ENCODE results near the gene ALCAM.

The ALCAM gene

GRCh38 chr3:105406268-105406667, 39.6 kb downstream of the ALCAM start:
- no CpG with 5 or more reads among the region's 2 CpGs for WGBS (ENCODE audit: insufficient coverage, insufficient read length)
- Histone ChIP-seq H3K9me3 (ENCODE audit: control insufficient read depth, insufficient read depth, low read length) (no peaks in the 10 kb centered on the region), H3K4me3 (ENCODE audit: low read length) (no peak overlapping the region), H3K4me1 (ENCODE audit: control insufficient read depth, insufficient read depth, low read length) (no peaks in the 10 kb centered on the region), H3K27me3 (ENCODE audit: control insufficient read depth, insufficient read depth, low read length) (no peaks in the 10 kb centered on the region), H3K27ac (ENCODE audit: low read length) (no peak overlapping the region), H3K36me3 (ENCODE audit: control insufficient read depth, insufficient read depth, low read length) (no peaks in the 10 kb centered on the region)
- DNase-seq (ENCODE audit: low read depth, low spot score), result no peak

- Histone ChIP-seq H3K27me3 (ENCODE audit: control insufficient read depth, insufficient read depth, low read length) (no peaks in the 10 kb centered on the region), H3K36me3 (ENCODE audit: control insufficient read depth, insufficient read depth, low read length) (no peaks in the 10 kb centered on the region), H3K9me3 (ENCODE audit: control insufficient read depth, insufficient read depth, low read length) (no peaks in the 10 kb centered on the region), H3K4me3 (ENCODE audit: low read length) (no peak overlapping the region), H3K4me1 (ENCODE audit: control insufficient read depth, insufficient read depth, low read length) (no peaks in the 10 kb centered on the region), H3K27ac (ENCODE audit: low read length) (no peak overlapping the region)
- DNase-seq (ENCODE audit: low read depth, low spot score), result no peak
- WGBS (ENCODE audit: insufficient coverage, insufficient read length), result no CpG with 5 or more reads among the region's 2 CpGs
Measured at GRCh38 chr3:105409364-105409763, 42.7 kb downstream of the ALCAM start.

GRCh38 chr3:105413343-105413887, 46.7 kb downstream of the ALCAM start:
- H3K27ac ChIP-seq (ENCODE audit: low read length), result no peak overlapping the region
- no CpG with 5 or more reads among the region's 1 CpG for WGBS (ENCODE audit: insufficient coverage, insufficient read length)

GRCh38 chr3:105414841-105415240, 48.1 kb downstream of the ALCAM start:
- Histone ChIP-seq H3K27ac (ENCODE audit: low read length) (no peak overlapping the region), H3K36me3 (ENCODE audit: control insufficient read depth, insufficient read depth, low read length) (no peaks in the 10 kb centered on the region), H3K27me3 (ENCODE audit: control insufficient read depth, insufficient read depth, low read length) (no peaks in the 10 kb centered on the region), H3K4me1 (ENCODE audit: control insufficient read depth, insufficient read depth, low read length) (no peaks in the 10 kb centered on the region), H3K4me3 (ENCODE audit: low read length) (no peak overlapping the region), H3K9me3 (ENCODE audit: control insufficient read depth, insufficient read depth, low read length) (no peaks in the 10 kb centered on the region)
- DNase-seq (ENCODE audit: low read depth, low spot score), result no peak
- WGBS (ENCODE audit: insufficient coverage, insufficient read length), result no CpG with 5 or more reads among the region's 4 CpGs

More at GRCh38 chr3:105413343-105413887, 46.7 kb downstream of the ALCAM start:
- no peaks in the 10 kb centered on the region for H3K36me3 ChIP-seq (ENCODE audit: control insufficient read depth, insufficient read depth, low read length)
- H3K4me1 ChIP-seq (ENCODE audit: control insufficient read depth, insufficient read depth, low read length), result no peaks in the 10 kb centered on the region
- no peak for DNase-seq (ENCODE audit: low read depth, low spot score)
- H3K4me3 ChIP-seq (ENCODE audit: low read length), result no peak overlapping the region
- H3K9me3 ChIP-seq (ENCODE audit: control insufficient read depth, insufficient read depth, low read length), result no peaks in the 10 kb centered on the region
- H3K27me3 ChIP-seq (ENCODE audit: control insufficient read depth, insufficient read depth, low read length), result no peaks in the 10 kb centered on the region

GRCh38 chr3:105415951-105416350, 49.2 kb downstream of the ALCAM start:
- no peaks in the 10 kb centered on the region for H3K4me1 ChIP-seq (ENCODE audit: control insufficient read depth, insufficient read depth, low read length)
- H3K9me3 ChIP-seq (ENCODE audit: control insufficient read depth, insufficient read depth, low read length), result no peaks in the 10 kb centered on the region
- H3K27me3 ChIP-seq (ENCODE audit: control insufficient read depth, insufficient read depth, low read length), result no peaks in the 10 kb centered on the region
- no peak overlapping the region for H3K27ac ChIP-seq (ENCODE audit: low read length)
- no peak overlapping the region for H3K4me3 ChIP-seq (ENCODE audit: low read length)
- DNase-seq (ENCODE audit: low read depth, low spot score), result no peak
- H3K36me3 ChIP-seq (ENCODE audit: control insufficient read depth, insufficient read depth, low read length), result no peaks in the 10 kb centered on the region
- WGBS (ENCODE audit: insufficient coverage, insufficient read length), result no CpG with 5 or more reads among the region's 1 CpG

GRCh38 chr3:105417525-105418289, 51.0 kb downstream of the ALCAM start:
- whole genome bisulfite sequencing (ENCODE audit: insufficient coverage, insufficient read length), result no CpG with 5 or more reads among the region's 3 CpGs
- Histone ChIP-seq H3K36me3 (ENCODE audit: control insufficient read depth, insufficient read depth, low read length) (no peaks in the 10 kb centered on the region), H3K4me3 (ENCODE audit: low read length) (no peak overlapping the region), H3K9me3 (ENCODE audit: control insufficient read depth, insufficient read depth, low read length) (no peaks in the 10 kb centered on the region), H3K4me1 (ENCODE audit: control insufficient read depth, insufficient read depth, low read length) (no peaks in the 10 kb centered on the region), H3K27ac (ENCODE audit: low read length) (no peak overlapping the region), H3K27me3 (ENCODE audit: control insufficient read depth, insufficient read depth, low read length) (no peaks in the 10 kb centered on the region)
- DNase-seq (ENCODE audit: low read depth, low spot score), result no peak

- no peaks in the 10 kb centered on the region for H3K27me3 ChIP-seq (ENCODE audit: control insufficient read depth, insufficient read depth, low read length)
- DNase-seq (ENCODE audit: low read depth, low spot score), result no peak
- no peaks in the 10 kb centered on the region for H3K9me3 ChIP-seq (ENCODE audit: control insufficient read depth, insufficient read depth, low read length)
- H3K27ac ChIP-seq (ENCODE audit: low read length), result no peak overlapping the region
- H3K36me3 ChIP-seq (ENCODE audit: control insufficient read depth, insufficient read depth, low read length), result no peaks in the 10 kb centered on the region
- no CpG with 5 or more reads among the region's 2 CpGs for WGBS (ENCODE audit: insufficient coverage, insufficient read length)
- H3K4me1 ChIP-seq (ENCODE audit: control insufficient read depth, insufficient read depth, low read length), result peaks cover 5% of the 10 kb centered on the region
- H3K4me3 ChIP-seq (ENCODE audit: low read length), result no peak overlapping the region
Measured at GRCh38 chr3:105422645-105423044, 55.9 kb downstream of the ALCAM start.

GRCh38 chr3:105423397-105423796, 56.7 kb downstream of the ALCAM start:
- H3K4me1 ChIP-seq (ENCODE audit: control insufficient read depth, insufficient read depth, low read length), result peaks cover 5% of the 10 kb centered on the region
- H3K36me3 ChIP-seq (ENCODE audit: control insufficient read depth, insufficient read depth, low read length), result no peaks in the 10 kb centered on the region
- H3K9me3 ChIP-seq (ENCODE audit: control insufficient read depth, insufficient read depth, low read length), result no peaks in the 10 kb centered on the region
- no CpG with 5 or more reads among the region's 2 CpGs for WGBS (ENCODE audit: insufficient coverage, insufficient read length)
- H3K4me3 ChIP-seq (ENCODE audit: low read length), result no peak overlapping the region
- DNase-seq (ENCODE audit: low read depth, low spot score), result no peak
- no peak overlapping the region for H3K27ac ChIP-seq (ENCODE audit: low read length)
- no peaks in the 10 kb centered on the region for H3K27me3 ChIP-seq (ENCODE audit: control insufficient read depth, insufficient read depth, low read length)

- no peak for DNase-seq (ENCODE audit: low read depth, low spot score)
- Histone ChIP-seq H3K9me3 (ENCODE audit: control insufficient read depth, insufficient read depth, low read length) (no peaks in the 10 kb centered on the region), H3K36me3 (ENCODE audit: control insufficient read depth, insufficient read depth, low read length) (no peaks in the 10 kb centered on the region), H3K27me3 (ENCODE audit: control insufficient read depth, insufficient read depth, low read length) (no peaks in the 10 kb centered on the region), H3K4me1 (ENCODE audit: control insufficient read depth, insufficient read depth, low read length) (peaks cover 5% of the 10 kb centered on the region), H3K27ac (ENCODE audit: low read length) (no peak overlapping the region), H3K4me3 (ENCODE audit: low read length) (no peak overlapping the region)
- no CpG with 5 or more reads among the region's 2 CpGs for WGBS (ENCODE audit: insufficient coverage, insufficient read length)
Measured at GRCh38 chr3:105424412-105425152, 57.9 kb downstream of the ALCAM start.

- peaks cover 5% of the 10 kb centered on the region for H3K4me1 ChIP-seq (ENCODE audit: control insufficient read depth, insufficient read depth, low read length)
- no peaks in the 10 kb centered on the region for H3K36me3 ChIP-seq (ENCODE audit: control insufficient read depth, insufficient read depth, low read length)
- no peaks in the 10 kb centered on the region for H3K27me3 ChIP-seq (ENCODE audit: control insufficient read depth, insufficient read depth, low read length)
- DNase-seq (ENCODE audit: low read depth, low spot score), result no peak
- no CpG with 5 or more reads among the region's 4 CpGs for WGBS (ENCODE audit: insufficient coverage, insufficient read length)
- H3K9me3 ChIP-seq (ENCODE audit: control insufficient read depth, insufficient read depth, low read length), result no peaks in the 10 kb centered on the region
- H3K27ac ChIP-seq (ENCODE audit: low read length), result no peak overlapping the region
- no peak overlapping the region for H3K4me3 ChIP-seq (ENCODE audit: low read length)
Measured at GRCh38 chr3:105425153-105425502, 58.4 kb downstream of the ALCAM start.
